Raji (cell line): ENCODE results near the gene AFF4.

Experiments used
- POLR2A ChIP-seq: IDR thresholded peaks from 2 replicates; pipeline ENCODE4 v1.6.1; 2011; ENCODE audit warnings: low read depth, low read length, control low read depth; ENCODE audit not compliant: insufficient read depth

AFF4 gene

GRCh38 chr5:132870801-132871200 lies 92.6 kb downstream of the AFF4 start:
- no peak for TF ChIP-seq POLR2A

- TF ChIP-seq POLR2A, result no peak
Observed at GRCh38 chr5:132868754-132869153, 94.7 kb downstream of the AFF4 start.

- TF ChIP-seq POLR2A, result no peak
Observed at GRCh38 chr5:132867046-132867451, 96.4 kb downstream of the AFF4 start.

GRCh38 chr5:132866342-132867045 lies 96.9 kb downstream of the AFF4 start, which contains the start of the genes GDF9 and UQCRQ:
TSS of gene GDF9 (minus strand) at chr5:132866469. CDS start at chr5:132864533, 1,936 bp downstream.
TSS of gene UQCRQ (plus strand) at chr5:132866642. CDS start at chr5:132866882, 240 bp downstream.
- peak; percentile 97 for TF ChIP-seq POLR2A

GRCh38 chr5:132865668-132866341 lies 97.6 kb downstream of the AFF4 start:
- no peak for TF ChIP-seq POLR2A

GRCh38 chr5:132860742-132861141 lies 102.7 kb downstream of the AFF4 start:
- TF ChIP-seq POLR2A, result no peak

- TF ChIP-seq POLR2A, result no peak
Observed at GRCh38 chr5:132859889-132860437, 103.5 kb downstream of the AFF4 start.

GRCh38 chr5:132856011-132856410 lies 107.4 kb downstream of the AFF4 start:
- no peak for TF ChIP-seq POLR2A

GRCh38 chr5:132854301-132854700 lies 109.1 kb downstream of the AFF4 start:
- no peak for TF ChIP-seq POLR2A

GRCh38 chr5:132853790-132854189 lies 109.6 kb downstream of the AFF4 start:
- no peak for TF ChIP-seq POLR2A

- TF ChIP-seq POLR2A, result no peak
Observed at GRCh38 chr5:132853323-132853722, 110.1 kb downstream of the AFF4 start.

GRCh38 chr5:132850066-132850465 lies 113.4 kb downstream of the AFF4 start:
- no peak for TF ChIP-seq POLR2A

- TF ChIP-seq POLR2A, result no peak
Observed at GRCh38 chr5:132849347-132849746, 114.1 kb downstream of the AFF4 start.

- no peak for TF ChIP-seq POLR2A
Observed at GRCh38 chr5:132848270-132848669, 115.2 kb downstream of the AFF4 start.

- no peak for TF ChIP-seq POLR2A
Observed at GRCh38 chr5:132841305-132841704, 122.1 kb downstream of the AFF4 start.

GRCh38 chr5:132840896-132841295 lies 122.5 kb downstream of the AFF4 start:
- TF ChIP-seq POLR2A, result no peak
